ENCODE data around the gene CKAP5. TPM values are rescaled to one million over a fixed set of nuclear protein-coding genes. Genes with fewer than 3 reads are reported as not detected.

The CKAP5 gene
- total RNA-seq, 1 experiment from 2014 or later, result 166 TPM

DNA sequence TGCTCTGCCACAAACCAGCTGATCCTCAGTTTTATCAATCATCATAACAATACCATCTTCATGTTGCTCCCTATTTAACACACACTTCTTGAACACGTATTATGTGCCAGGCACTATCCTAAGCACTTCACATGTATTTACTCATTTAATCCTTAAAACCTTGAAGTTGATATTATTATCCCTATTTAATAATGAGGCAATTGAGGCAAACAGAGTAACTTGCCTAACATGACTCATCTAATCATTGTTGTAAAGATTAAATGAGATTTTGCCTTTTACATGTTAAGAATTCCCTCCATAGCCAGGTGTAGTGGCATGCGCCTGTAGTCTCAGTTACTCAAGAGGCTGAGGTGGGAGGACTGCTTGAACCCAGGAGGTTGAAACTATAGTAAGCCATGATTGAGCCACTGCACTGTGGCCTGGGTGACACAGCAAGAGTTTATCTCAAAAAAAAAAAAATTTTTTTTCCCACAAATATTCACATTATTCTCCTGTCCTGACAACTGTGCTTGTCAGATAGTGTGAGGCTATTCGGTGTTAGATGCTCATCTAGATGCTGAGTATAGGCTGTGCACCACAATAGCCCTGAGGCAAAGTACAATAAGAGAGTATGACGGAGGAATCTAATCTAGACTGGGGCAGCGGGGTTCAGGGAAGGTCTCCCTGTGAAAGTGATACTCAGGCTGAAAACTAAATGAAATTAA is 13.4 kb downstream of the CKAP5 start:
- H3K4me2 ChIP-seq (ENCODE audit: low read length), result no peak overlapping the region
- no peak overlapping the region for H3K27ac ChIP-seq (ENCODE audit: low read depth, low read length)
- H3K4me3 ChIP-seq (replicated peaks in 1 of 2; ENCODE audit: low read depth in 1 of 2, low read length in 2 of 2), result no peak overlapping the region
- H3K36me3 ChIP-seq (ENCODE audit: control insufficient read depth in 1 of 2, insufficient read depth in 2 of 2, low read length in 2 of 2), result no peaks in the 10 kb centered on the region
- peaks cover 99% of the 10 kb centered on the region for H3K79me2 ChIP-seq (ENCODE audit: insufficient read depth, low read length)
- H3K9me2 ChIP-seq (ENCODE audit: insufficient read depth), result no peaks in the 10 kb centered on the region
- no peak for ATAC-seq
- BruUV-seq (replicated peaks), result no TSS peak
- intact Hi-C loops (cut with micrococcal nuclease), result no loop called here
- no peak overlapping the region for H2AFZ ChIP-seq (ENCODE audit: low read depth, low read length, poor library complexity, severe bottlenecking)
- no peaks in the 10 kb centered on the region for H3K27me3 ChIP-seq (ENCODE audit: insufficient read depth, low read length)
- no peaks in the 10 kb centered on the region for H3K9me3 ChIP-seq (ENCODE audit: control insufficient read depth in 1 of 2, insufficient read depth in 1 of 2, low read depth in 1 of 2, low read length in 2 of 2)
- no peak overlapping the region for H3K9ac ChIP-seq (ENCODE audit: low read length)
- ChIA-PET RAD21 (ENCODE audit: low non-redundant PET in 1 of 2, low total read pairs in 2 of 2, uncharacterized antibody in 2 of 2, unreplicated experiment in 2 of 2) (no interaction called here), CTCF (interaction anchor here (0.9 kb wide), 1 partner anchor 24 kb away, joined by 3 read pairs; no protein-coding TSS in a partner anchor), POLR2A (no interaction called here)
- H4K20me1 ChIP-seq (ENCODE audit: insufficient read depth), result peaks cover 15% of the 10 kb centered on the region; the same call in 1 of the 2 replicates
- H3K4me1 ChIP-seq (ENCODE audit: control insufficient read depth in 1 of 2, insufficient read depth in 2 of 2, low read length in 2 of 2), result peaks cover 9 to 15% of the 10 kb centered on the region in 2 experiments
- TF ChIP-seq ZFX (IDR thresholded peaks at IDR 0.05) (no peak), SP1 (IDR thresholded peaks at IDR 0.05; ENCODE audit: low read depth) (no peak), ZNF274 (IDR thresholded peaks at IDR 0.05; ENCODE audit: low read depth, low read length) (no peak), JUND (IDR thresholded peaks at IDR 0.05) (no peak), CTCF (IDR thresholded peaks at IDR 0.05 in 2 of 3, conservative IDR thresholded peaks at IDR 0.05 in 1 of 3; ENCODE audit: borderline replicate concordance in 1 of 3, insufficient read depth in 1 of 3, low read depth in 2 of 3, low read length in 2 of 3) (no peak), YY1 (IDR thresholded peaks at IDR 0.05; ENCODE audit: extremely low read depth, insufficient replicate concordance, low read depth, low read length) (no peak), SRF (IDR thresholded peaks at IDR 0.05; ENCODE audit: low read depth) (no peak), ELF1 (IDR thresholded peaks at IDR 0.05; ENCODE audit: borderline replicate concordance, low read depth) (no peak), RAD21 (IDR thresholded peaks at IDR 0.05; ENCODE audit: low read depth) (no peak), MAX (IDR thresholded peaks at IDR 0.05) (no peak)
- TF ChIP-seq, protein P1, sequence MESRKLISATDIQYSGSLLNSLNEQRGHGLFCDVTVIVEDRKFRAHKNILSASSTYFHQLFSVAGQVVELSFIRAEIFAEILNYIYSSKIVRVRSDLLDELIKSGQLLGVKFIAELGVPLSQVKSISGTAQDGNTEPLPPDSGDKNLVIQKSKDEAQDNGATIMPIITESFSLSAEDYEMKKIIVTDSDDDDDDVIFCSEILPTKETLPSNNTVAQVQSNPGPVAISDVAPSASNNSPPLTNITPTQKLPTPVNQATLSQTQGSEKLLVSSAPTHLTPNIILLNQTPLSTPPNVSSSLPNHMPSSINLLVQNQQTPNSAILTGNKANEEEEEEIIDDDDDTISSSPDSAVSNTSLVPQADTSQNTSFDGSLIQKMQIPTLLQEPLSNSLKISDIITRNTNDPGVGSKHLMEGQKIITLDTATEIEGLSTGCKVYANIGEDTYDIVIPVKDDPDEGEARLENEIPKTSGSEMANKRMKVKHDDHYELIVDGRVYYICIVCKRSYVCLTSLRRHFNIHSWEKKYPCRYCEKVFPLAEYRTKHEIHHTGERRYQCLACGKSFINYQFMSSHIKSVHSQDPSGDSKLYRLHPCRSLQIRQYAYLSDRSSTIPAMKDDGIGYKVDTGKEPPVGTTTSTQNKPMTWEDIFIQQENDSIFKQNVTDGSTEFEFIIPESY (IDR thresholded peaks at IDR 0.05; ENCODE audit: extremely low read depth, insufficient replicate concordance, low read length), result no peak
- TF ChIP-seq, protein P2, sequence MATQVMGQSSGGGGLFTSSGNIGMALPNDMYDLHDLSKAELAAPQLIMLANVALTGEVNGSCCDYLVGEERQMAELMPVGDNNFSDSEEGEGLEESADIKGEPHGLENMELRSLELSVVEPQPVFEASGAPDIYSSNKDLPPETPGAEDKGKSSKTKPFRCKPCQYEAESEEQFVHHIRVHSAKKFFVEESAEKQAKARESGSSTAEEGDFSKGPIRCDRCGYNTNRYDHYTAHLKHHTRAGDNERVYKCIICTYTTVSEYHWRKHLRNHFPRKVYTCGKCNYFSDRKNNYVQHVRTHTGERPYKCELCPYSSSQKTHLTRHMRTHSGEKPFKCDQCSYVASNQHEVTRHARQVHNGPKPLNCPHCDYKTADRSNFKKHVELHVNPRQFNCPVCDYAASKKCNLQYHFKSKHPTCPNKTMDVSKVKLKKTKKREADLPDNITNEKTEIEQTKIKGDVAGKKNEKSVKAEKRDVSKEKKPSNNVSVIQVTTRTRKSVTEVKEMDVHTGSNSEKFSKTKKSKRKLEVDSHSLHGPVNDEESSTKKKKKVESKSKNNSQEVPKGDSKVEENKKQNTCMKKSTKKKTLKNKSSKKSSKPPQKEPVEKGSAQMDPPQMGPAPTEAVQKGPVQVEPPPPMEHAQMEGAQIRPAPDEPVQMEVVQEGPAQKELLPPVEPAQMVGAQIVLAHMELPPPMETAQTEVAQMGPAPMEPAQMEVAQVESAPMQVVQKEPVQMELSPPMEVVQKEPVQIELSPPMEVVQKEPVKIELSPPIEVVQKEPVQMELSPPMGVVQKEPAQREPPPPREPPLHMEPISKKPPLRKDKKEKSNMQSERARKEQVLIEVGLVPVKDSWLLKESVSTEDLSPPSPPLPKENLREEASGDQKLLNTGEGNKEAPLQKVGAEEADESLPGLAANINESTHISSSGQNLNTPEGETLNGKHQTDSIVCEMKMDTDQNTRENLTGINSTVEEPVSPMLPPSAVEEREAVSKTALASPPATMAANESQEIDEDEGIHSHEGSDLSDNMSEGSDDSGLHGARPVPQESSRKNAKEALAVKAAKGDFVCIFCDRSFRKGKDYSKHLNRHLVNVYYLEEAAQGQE (IDR thresholded peaks at IDR 0.05; ENCODE audit: low read depth), result no peak
- no peak for DNase-seq (ENCODE audit: low read depth, low spot score)
